AG04449 (cell line): ENCODE measurements around the gene PDLIM4.

Experiments used
- CTCF ChIA-PET: fragments of 350-600 bp; formaldehyde crosslinking; extraction: SDS; loops from one replicate; lab custom pipeline; 2021; ENCODE audit warnings: antibody characterized with exemption; lab: Yijun Ruan, JAX
- POLR2A ChIA-PET: fragments of 400-600, 350-600 bp; formaldehyde crosslinking; extraction: SDS; loops from one replicate; lab custom pipeline; 2020; ENCODE audit warnings: antibody characterized with exemption, inconsistent platforms; lab: Yijun Ruan, JAX
- DNase-seq: peaks from one replicate; pipeline ENCODE4 v3.0.0-alpha.2; 2010; ENCODE audit warnings: low read depth, low spot score
- H3K4me3 ChIP-seq: 2 replicates; pipeline ENCODE4 v1.5.1; 2011; ENCODE audit warnings: low read depth, mild to moderate bottlenecking, control low read depth, low read length
- CTCF ChIP-seq: IDR thresholded peaks from one replicate; pipeline ENCODE4 v1.5.1; 2011; ENCODE audit warnings: mild to moderate bottlenecking, moderate library complexity, low read length, control low read depth, inconsistent platforms; ENCODE audit not compliant: insufficient read depth; ENCODE audit errors: missing control alignments

PDLIM4 gene

DNA sequence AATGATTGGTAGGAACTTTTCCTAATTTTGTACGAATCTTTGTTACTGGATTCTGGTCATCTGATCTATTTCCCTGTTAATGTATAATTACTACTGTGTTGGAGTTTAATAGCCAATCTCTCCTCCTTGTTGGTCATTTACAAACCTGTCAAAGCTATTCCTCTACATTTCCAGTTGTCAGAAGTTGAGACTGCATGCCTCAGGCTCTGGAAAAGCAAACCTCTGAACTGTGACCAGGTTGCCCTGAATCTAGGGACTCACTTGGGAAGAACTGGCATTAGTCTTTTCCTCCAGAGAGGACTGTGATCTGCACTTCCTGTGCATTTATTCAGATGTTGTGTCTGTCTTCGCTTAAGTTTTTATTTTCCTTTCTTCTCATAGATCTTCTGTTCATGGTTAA is 16.1 kb downstream of the PDLIM4 start:
- H3K4me3 ChIP-seq = no peak overlapping the region
- CTCF ChIA-PET = interaction anchor here (1.2 to 6.7 kb wide), 11 partner anchors 9 to 94 kb away, joined by 3 to 46 read pairs (median 13); partner anchors contain the start of gene SLC22A4
- no peak for DNase-seq
- no peak for TF ChIP-seq CTCF
- POLR2A ChIA-PET = no interaction called here

GRCh38 chr5:132274050-132274792 is 16.7 kb downstream of the PDLIM4 start:
- no peak for TF ChIP-seq CTCF
- no peak overlapping the region for H3K4me3 ChIP-seq
- DNase-seq = no peak
- CTCF ChIA-PET = interaction anchor here (1.2 to 6.7 kb wide), 8 partner anchors 8 to 209 kb away, joined by 3 to 46 read pairs (median 26); partner anchors contain the start of gene SLC22A4
- POLR2A ChIA-PET = no interaction called here

DNA sequence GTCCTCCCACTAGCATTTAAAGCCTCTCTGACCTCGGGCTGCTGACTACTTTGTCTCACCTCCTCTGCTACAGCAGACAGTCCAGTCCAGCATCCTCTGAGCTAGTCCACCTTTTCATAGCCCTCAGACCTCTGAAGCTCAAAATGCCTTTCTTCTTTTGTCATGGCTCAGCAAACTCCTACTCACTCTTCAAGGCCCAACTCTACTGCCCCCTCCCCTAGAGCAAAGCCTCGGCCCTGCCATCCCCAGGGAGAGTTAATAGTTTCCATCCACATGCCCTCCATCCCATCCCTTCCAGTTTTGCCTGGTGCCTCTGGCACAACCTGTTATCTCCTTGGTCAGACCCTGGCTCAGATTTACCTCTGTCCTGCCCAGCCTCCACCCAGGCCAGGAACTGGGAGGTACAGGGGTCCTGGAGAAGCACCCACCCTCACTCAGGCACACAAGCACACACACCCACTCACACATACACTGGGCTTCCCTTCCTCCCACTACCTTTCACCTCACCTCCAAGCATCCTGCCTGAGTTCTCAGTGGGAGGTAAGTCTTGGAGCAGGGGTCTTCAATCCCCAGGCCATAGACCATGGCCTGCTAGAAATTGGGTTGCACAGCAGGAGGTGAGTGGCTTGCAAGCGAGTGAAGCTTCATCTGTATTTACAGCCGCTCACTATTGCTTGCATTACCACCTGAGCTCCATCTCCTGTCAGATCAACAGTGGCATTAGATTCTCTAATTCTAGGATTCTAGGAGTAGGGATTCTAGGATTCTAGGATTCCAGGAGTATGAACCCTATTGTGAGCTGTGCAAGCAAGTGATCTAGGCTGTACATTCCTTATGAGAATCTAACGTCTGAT is 18.1 kb downstream of the PDLIM4 start:
- POLR2A ChIA-PET = interaction anchor here (0.7 kb wide), 1 partner anchor 18 kb away, joined by 4 read pairs; no protein-coding TSS in a partner anchor
- TF ChIP-seq CTCF = no peak
- DNase-seq = no peak
- no peak overlapping the region for H3K4me3 ChIP-seq
- CTCF ChIA-PET = interaction anchor here (0.9 to 6.7 kb wide), 6 partner anchors 11 to 212 kb away, joined by 3 to 46 read pairs (median 16); partner anchors contain the start of gene SLC22A4

- no peak for DNase-seq
- POLR2A ChIA-PET = no interaction called here
- no peak overlapping the region for H3K4me3 ChIP-seq
- CTCF ChIA-PET = interaction anchor here (1.0 to 3.2 kb wide), 2 partner anchors 39 to 212 kb away, joined by 5 to 18 read pairs; no protein-coding TSS in a partner anchor
- no peak for TF ChIP-seq CTCF
These were observed 19.8 kb downstream of the PDLIM4 start for GRCh38 chr5:132277256-132277655.

DNA sequence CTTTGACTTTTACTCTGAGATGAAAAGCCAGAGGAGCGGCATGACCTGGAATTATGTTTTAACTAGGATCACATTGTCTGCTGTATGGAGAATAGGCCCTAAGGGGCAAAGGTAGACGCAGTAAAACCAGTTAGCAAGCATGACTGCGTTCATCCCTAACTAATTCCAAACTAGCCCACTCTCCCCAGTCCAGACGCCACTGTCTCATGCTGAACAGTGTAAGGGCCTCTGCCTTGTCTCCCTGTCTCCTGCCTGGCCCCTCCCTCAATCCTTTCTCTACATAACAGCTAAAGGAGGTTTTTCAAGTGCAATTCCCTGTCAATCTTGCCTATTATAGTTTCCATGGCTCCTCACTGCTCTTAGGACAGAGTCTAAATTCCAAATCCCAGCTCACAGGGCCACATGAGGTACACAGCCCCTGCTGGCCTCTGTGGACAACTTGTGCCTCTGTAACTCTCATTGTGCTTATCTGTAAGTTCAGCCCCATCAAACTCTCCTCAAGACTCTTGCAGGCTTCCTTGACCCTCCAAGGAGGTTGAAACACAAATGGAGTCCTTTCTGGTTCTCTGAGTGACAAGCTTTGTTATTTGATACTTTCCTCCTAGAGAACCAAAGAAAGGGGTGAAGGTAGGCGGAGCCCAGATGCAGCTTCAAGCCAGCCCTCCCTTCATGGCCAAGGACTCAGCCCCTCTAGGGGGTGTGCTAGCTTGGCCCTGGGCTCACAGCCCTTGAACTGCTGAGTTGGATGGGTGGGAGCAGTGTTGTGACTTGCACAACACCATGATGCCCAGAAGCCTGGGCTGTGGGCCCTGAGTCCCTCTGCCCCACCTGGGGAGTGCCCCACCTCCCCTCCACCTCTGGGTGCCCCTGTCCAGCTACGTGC is 20.7 kb downstream of the PDLIM4 start:
- ChIA-PET POLR2A (no interaction called here), CTCF (interaction anchor here (0.7 to 3.2 kb wide), 7 partner anchors 9 to 213 kb away, joined by 3 to 18 read pairs (median 5); no protein-coding TSS in a partner anchor)
- TF ChIP-seq CTCF = no peak
- no peak overlapping the region for H3K4me3 ChIP-seq
- no peak for DNase-seq
